ENCODE measurements around the gene IDH2.

The IDH2 gene

DNA sequence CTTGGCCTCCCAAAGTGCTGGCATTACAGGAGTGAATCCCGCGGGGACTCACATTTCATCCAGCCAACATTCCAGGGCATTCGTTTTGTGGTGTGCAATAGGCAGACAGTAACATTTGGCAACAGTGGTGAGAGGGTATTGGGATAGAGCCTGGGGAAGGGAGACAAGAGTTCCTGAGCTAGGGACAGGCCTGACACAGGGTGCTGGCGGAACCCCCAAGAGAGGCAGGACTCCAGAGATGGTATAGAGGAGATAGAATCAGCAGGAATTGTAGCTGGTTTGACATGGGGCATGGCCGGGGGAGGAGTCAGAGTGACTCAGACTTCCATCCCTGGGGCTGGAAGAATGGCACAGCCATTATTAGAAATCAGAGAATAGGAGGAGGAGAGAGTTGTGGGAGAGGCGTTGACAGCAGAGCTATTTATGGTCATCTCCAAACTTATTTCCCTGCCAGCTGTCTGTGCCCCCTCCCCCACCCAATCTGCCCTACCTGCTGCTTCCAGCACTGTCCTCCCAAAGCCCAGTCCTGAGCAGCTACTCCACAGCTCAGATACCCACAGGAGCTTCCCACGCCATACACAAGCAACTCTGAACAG is 4.4 kb upstream of the IDH2 start:
- H3K36me3 ChIP-seq (ENCODE audit: control insufficient read depth, insufficient read depth, low read length), result no peaks in the 10 kb centered on the region
- H3K4me3 ChIP-seq (ENCODE audit: low read length), result no peak overlapping the region
- peak overlapping the region; percentile 87 for H3K27ac ChIP-seq (ENCODE audit: low read depth, low read length)
- peak overlapping the region; percentile 27 for H3K9ac ChIP-seq (ENCODE audit: low read length)
- peaks cover 25% of the 10 kb centered on the region for H3K4me1 ChIP-seq (ENCODE audit: control insufficient read depth, insufficient read depth, low read length)
- no peaks in the 10 kb centered on the region for H3K27me3 ChIP-seq (ENCODE audit: control insufficient read depth, insufficient read depth, low read length)

DNA sequence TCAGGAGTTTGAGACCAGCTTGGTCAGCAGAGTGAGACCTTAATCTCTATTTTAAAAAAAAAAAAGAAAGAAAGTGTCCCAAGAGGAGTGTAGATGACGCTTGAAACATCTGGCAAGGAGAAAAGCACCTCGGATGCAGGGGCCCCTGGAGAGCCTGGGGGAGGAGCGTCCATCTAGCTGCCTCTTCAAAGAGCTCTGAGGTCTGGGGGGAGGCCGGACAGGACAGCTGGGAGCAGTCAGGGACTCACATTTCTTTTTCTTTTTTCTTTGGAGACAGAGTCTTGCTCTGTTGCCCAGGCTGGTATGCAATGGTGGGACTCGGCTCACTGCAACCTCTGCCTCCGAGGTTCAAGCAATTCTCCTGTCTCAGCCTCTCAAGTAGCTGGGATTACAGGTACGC is 3.3 kb upstream of the IDH2 start:
- H3K4me1 ChIP-seq (ENCODE audit: control insufficient read depth, insufficient read depth, low read length), result peaks cover 33% of the 10 kb centered on the region
- no peak overlapping the region for H3K27ac ChIP-seq (ENCODE audit: low read depth, low read length)

DNA sequence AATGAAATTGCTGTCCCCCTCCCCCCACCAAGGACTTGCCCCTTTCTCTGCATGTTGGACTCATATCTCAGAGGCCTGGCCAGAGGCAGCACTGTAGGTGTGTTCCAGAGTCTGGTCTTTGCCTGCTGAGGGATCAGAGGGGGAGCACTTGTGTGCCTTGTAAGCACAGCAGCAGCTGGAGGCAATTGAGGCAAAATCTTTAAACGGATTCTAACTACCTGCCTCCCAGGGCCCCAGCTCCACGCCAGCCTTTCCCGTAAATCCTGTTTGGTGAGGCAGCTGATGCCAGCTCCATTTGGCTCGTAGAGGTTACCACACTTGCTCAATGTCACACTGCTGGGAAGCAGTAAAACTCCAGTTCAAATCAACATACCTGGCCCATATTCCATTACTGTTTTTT is 2.3 kb upstream of the IDH2 start:
- H3K4me3 ChIP-seq (ENCODE audit: low read length), result no peak overlapping the region
- H3K27ac ChIP-seq (ENCODE audit: low read depth, low read length), result peak overlapping the region; percentile 87
- no peak overlapping the region for H3K9ac ChIP-seq (ENCODE audit: low read length)
- H3K27me3 ChIP-seq (ENCODE audit: control insufficient read depth, insufficient read depth, low read length), result no peaks in the 10 kb centered on the region
- peaks cover 41% of the 10 kb centered on the region for H3K4me1 ChIP-seq (ENCODE audit: control insufficient read depth, insufficient read depth, low read length)
- no peaks in the 10 kb centered on the region for H3K36me3 ChIP-seq (ENCODE audit: control insufficient read depth, insufficient read depth, low read length)

More for the DNA sequence above, 3.3 kb upstream of the IDH2 start:
- Histone ChIP-seq H3K36me3 (ENCODE audit: control insufficient read depth, insufficient read depth, low read length) (no peaks in the 10 kb centered on the region), H3K4me3 (ENCODE audit: low read length) (no peak overlapping the region), H3K27me3 (ENCODE audit: control insufficient read depth, insufficient read depth, low read length) (no peaks in the 10 kb centered on the region), H3K9ac (ENCODE audit: low read length) (no peak overlapping the region)

DNA sequence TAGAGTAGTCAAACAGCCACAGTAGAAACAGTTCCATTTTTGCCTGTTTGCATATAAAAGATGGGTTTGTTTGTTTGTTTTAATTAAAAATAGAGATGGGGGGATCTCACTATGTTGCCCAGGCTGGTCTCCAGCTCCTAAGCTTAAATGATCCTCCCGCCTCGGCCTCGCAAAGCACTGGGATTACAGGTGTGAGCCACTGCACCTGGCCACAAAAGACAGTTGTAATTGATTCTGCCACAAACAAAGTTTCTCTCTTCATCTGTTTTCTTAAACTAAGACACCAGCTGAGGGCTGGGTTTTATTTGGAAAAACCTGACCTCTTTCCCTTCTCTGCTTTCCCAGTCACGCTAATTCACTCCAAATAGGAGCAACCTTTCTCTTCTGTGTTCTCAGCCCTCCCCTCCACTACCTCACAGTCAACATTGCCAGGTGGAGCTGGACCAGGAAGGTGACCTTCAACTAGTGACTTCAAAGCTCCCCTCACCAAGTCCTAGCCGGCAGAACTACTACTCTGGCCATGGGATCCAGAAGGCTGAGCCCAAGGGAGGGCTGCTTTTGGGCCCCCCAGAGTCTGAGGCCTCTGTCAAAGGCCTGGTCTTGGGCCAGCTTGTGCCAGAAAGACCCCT is 1.5 kb upstream of the IDH2 start:
- Histone ChIP-seq H3K27ac (ENCODE audit: low read depth, low read length) (peak overlapping the region; percentile 87), H3K27me3 (ENCODE audit: control insufficient read depth, insufficient read depth, low read length) (no peaks in the 10 kb centered on the region), H3K4me1 (ENCODE audit: control insufficient read depth, insufficient read depth, low read length) (peaks cover 45% of the 10 kb centered on the region), H3K4me3 (ENCODE audit: low read length) (no peak overlapping the region), H3K36me3 (ENCODE audit: control insufficient read depth, insufficient read depth, low read length) (no peaks in the 10 kb centered on the region), H3K9ac (ENCODE audit: low read length) (no peak overlapping the region)

DNA sequence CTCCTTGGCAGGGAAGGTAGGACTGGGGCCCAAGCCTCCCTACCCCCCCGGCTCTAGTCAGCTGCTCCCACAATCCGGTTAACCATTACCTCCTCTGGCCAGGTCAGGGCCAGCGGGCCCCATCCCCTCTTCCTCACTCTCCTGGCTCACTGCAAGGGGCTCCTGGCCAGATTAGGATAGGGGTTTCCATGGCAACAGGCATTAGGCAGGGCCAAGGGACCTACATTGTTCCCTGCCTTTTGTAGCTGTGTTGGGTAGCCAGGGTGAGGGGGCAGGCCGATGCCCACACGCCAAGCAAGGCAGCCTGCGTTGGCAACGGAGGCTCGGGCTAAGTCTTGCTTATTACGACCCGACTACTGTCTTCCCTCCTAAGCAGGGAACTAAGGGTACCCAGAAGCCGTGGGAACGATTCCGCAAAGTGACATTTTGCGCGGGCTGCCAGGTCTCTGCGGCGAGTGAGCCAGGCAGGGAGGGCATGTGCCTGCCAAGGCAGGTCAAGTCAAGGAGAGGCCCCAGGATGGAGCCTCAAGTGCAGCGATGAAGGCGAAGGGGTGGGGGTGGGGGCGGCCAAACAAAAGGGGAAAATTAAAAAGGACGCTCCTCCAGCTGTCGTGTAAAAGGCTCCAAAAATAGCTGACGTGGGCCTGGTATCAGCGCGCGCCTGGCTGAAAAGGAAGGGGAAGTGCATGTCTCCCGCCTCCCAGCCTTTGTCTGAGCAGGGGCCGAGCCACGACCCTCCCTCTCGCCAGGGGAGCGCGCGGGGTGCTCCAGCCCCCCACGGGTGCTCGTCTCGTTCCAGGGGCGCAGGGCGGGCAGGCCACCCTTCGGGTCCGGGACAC is 919 bp downstream of the IDH2 start:
- H3K4me3 ChIP-seq (ENCODE audit: low read length), result peak overlapping the region; percentile 76
- H3K4me1 ChIP-seq (ENCODE audit: control insufficient read depth, insufficient read depth, low read length), result peaks cover 49% of the 10 kb centered on the region
- peak overlapping the region; percentile 46 for H3K9ac ChIP-seq (ENCODE audit: low read length)
- H3K27me3 ChIP-seq (ENCODE audit: control insufficient read depth, insufficient read depth, low read length), result no peaks in the 10 kb centered on the region
- H3K27ac ChIP-seq (ENCODE audit: low read depth, low read length), result peak overlapping the region; percentile 95
- no peaks in the 10 kb centered on the region for H3K36me3 ChIP-seq (ENCODE audit: control insufficient read depth, insufficient read depth, low read length)

DNA sequence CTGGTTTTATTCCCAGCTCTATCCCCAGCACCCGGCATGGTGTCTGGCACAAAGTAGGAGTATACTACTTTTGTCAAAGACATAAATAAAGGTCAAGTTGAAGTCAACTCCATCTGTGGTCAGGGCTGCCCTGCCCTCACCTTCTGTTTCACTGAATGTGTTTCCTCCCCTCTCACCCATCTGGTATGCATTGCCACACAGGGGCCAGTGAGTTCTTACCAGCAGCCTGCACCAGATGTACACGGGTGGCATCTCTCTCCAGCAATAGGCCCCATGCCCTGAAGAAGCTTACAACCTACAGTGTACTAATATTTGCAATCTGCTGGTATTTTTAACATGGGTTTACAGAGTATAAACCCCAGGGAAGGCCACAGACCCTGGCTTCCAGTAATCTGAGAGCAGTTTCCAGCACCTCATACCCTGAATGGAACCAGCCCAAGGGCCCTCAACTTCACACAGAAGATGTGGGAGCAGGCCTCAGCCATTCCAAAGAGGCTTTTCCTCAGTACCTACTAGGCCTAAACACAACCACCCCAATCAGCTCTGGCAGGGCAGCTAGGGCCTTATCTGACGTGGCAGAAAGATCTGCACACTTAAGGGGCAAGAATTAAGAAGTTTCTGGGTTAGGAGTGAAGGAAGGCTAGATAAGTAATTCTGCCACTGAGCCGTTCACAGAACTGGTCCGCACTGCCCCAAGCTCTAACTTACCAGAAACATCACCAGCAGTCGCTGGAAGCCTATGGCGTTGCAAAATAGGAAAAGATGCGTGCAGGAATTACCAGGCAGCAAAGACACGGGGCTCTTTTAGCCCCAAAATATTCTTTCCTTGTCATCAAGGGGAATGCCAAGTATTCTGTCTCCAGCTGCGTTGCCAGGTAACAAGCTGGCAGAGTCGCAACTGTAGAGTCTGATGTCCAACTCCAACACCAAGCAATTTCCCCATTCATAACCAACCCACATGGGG is 2.1 kb downstream of the IDH2 start:
- no peaks in the 10 kb centered on the region for H3K36me3 ChIP-seq (ENCODE audit: control insufficient read depth, insufficient read depth, low read length)
- H3K4me3 ChIP-seq (ENCODE audit: low read length), result peak overlapping the region; percentile 76
- no peak overlapping the region for H3K9ac ChIP-seq (ENCODE audit: low read length)
- peak overlapping the region; percentile 95 for H3K27ac ChIP-seq (ENCODE audit: low read depth, low read length)
- H3K27me3 ChIP-seq (ENCODE audit: control insufficient read depth, insufficient read depth, low read length), result no peaks in the 10 kb centered on the region
- H3K4me1 ChIP-seq (ENCODE audit: control insufficient read depth, insufficient read depth, low read length), result peaks cover 51% of the 10 kb centered on the region

DNA sequence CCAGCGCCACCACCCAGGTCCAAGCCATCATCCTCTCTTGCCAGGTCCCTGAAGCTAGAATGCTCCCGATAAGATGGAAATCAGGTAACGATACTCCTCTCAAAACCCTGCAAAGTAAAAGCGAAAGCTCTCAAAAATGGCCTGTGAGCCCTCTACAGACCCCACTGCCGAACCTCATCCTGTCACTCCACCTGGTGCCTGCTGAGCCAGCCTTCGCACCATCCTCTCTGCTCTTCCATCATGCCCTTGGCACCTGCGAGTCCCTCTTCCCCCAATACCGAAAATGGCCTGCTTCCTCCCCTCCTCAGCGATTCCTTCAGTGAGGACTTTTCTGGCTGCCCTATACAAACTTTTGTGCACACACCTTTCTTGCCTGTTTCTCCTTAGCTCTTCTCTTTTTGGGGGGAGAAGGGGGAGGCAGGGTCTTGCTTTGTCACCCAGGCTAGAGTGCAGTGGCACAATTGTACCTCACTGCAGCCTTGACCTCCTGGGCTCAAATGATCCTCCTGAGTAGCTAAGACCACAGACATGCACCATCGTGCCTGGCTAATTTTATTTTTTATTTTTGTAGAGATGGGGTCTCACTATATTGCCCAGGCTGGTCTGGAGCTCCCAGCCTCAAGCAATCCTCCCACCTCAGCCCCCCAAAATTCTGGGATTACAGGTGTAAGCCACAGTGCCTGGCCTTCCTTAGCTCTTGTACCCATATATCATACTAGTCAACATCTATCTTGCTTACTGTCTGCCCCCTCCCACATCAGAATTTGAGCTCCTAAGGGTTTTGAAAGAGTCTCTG is 3.0 kb downstream of the IDH2 start:
- Histone ChIP-seq H3K4me3 (ENCODE audit: low read length) (no peak overlapping the region), H3K4me1 (ENCODE audit: control insufficient read depth, insufficient read depth, low read length) (peaks cover 48% of the 10 kb centered on the region), H3K36me3 (ENCODE audit: control insufficient read depth, insufficient read depth, low read length) (no peaks in the 10 kb centered on the region), H3K9ac (ENCODE audit: low read length) (no peak overlapping the region), H3K27me3 (ENCODE audit: control insufficient read depth, insufficient read depth, low read length) (no peaks in the 10 kb centered on the region), H3K27ac (ENCODE audit: low read depth, low read length) (peak overlapping the region; percentile 95)

DNA sequence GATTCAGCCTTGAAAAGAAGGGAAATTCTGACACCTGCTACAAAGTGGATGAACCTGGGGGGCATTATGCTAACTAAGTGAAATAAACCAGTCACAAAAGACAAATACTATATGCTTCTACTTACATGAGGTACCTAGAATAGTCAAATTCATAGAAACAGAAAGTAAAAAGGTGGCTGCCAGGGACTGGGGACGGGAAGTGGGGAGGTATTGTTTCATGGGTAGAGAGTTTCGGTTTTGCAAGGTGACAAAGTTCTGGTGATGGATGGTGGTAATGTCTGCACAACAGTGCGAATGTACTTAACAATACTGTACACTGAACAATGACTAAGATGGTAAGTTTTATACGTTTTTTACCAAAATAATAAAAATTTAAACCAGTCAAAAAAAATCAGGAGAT is 4.8 kb downstream of the IDH2 start:
- Histone ChIP-seq H3K4me3 (ENCODE audit: low read length) (no peak overlapping the region), H3K4me1 (ENCODE audit: control insufficient read depth, insufficient read depth, low read length) (peaks cover 36% of the 10 kb centered on the region), H3K27ac (ENCODE audit: low read depth, low read length) (peak overlapping the region; percentile 95), H3K27me3 (ENCODE audit: control insufficient read depth, insufficient read depth, low read length) (no peaks in the 10 kb centered on the region), H3K9ac (ENCODE audit: low read length) (no peak overlapping the region), H3K36me3 (ENCODE audit: control insufficient read depth, insufficient read depth, low read length) (no peaks in the 10 kb centered on the region)

DNA sequence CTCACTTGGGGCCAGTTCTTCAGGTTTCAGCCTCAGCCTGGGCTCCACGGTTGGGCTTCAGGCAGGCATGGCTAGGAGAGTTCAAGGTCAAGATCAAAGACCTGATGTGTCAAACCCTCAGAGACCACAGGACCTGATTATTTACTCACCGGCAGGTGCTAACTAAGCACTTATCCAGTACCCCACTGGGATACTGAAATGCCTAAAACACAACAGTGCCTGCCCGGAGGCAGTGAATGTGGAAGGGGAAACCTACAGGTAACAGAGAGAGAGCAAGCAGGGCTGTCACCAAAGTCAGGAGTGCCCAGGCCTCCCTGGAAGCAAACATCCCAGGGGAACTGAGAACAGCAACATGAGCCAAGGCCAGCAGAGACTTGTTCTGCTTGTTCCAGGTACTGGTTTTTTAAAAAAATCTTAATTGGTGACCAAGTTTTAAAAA is 6.7 kb downstream of the IDH2 start:
- Histone ChIP-seq H3K36me3 (ENCODE audit: control insufficient read depth, insufficient read depth, low read length) (no peaks in the 10 kb centered on the region), H3K4me3 (ENCODE audit: low read length) (no peak overlapping the region), H3K27ac (ENCODE audit: low read depth, low read length) (peak overlapping the region; percentile 46), H3K4me1 (ENCODE audit: control insufficient read depth, insufficient read depth, low read length) (peaks cover 29% of the 10 kb centered on the region), H3K27me3 (ENCODE audit: control insufficient read depth, insufficient read depth, low read length) (no peaks in the 10 kb centered on the region), H3K9ac (ENCODE audit: low read length) (no peak overlapping the region)

DNA sequence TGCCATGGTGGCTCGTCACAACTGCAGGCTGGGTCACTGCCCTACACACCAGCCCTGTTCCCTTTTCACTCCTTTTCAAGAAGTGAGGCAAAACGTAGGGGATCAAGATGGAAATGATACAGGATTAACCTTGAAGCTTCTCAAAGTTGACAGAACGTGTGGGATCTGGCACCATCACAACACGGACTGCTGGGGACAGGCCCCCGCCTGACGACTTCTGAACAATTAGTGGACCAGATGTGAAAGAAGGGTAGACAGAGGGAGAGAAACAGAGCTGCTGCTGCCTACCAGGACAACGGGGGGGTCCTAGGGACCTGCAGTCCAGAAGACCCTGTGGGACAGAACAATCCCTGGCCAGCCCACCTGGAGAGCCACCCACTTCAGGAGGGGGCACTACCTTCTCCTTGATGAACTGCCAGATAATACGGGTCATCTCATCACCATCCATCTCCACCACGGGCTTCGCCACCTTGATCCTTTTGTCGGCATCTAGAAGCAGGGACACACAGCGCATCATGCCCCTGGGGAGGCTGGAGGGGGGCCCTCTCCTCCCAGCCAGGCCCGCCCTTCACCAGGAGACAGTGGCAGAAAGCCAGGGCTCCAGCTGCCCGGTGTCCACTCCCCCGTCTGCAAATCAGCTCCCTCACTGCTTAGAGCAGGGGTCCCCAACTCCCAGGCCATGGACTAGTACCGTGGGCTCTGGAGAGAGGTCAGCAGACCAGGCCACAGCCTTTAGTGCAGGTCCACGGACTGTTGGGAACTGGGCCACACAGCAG is 10.9 kb downstream of the IDH2 start:
- Histone ChIP-seq H3K27me3 (ENCODE audit: control insufficient read depth, insufficient read depth, low read length) (no peaks in the 10 kb centered on the region), H3K27ac (ENCODE audit: low read depth, low read length) (no peak overlapping the region), H3K4me1 (ENCODE audit: control insufficient read depth, insufficient read depth, low read length) (peaks cover 6% of the 10 kb centered on the region), H3K9ac (ENCODE audit: low read length) (no peak overlapping the region), H3K4me3 (ENCODE audit: low read length) (no peak overlapping the region), H3K36me3 (ENCODE audit: control insufficient read depth, insufficient read depth, low read length) (peaks cover 23% of the 10 kb centered on the region)

Data from rectal smooth muscle tissue (tissue), 1 donor.